DOHH2 (cell line): ENCODE results near the gene KCNIP4.

Experiments used
- H3F3A ChIP-seq: fragments of 200-600 bp; sonication (generic), shearing (Covaris generic); 2 replicates; pipeline ENCODE4 v1.6.0; 2016; ENCODE audit warnings: antibody characterized with exemption, mild to moderate bottlenecking; ENCODE audit not compliant: control insufficient read depth, insufficient read depth
- H3K27ac ChIP-seq: fragments of 200-600 bp; sonication (generic); 2 replicates; pipeline ENCODE4 v1.5.1; 2014; ENCODE audit warnings: low read depth, mild to moderate bottlenecking, low read length, moderate library complexity
- H3K27me3 ChIP-seq: fragments of 200-600 bp; sonication (generic); 2 replicates; pipeline ENCODE4 v1.6.1; 2014; ENCODE audit warnings: mild to moderate bottlenecking, low read length, mixed read lengths; ENCODE audit not compliant: control insufficient read depth
- H3K36me3 ChIP-seq: fragments of 200-600 bp; sonication (generic); 2 replicates; pipeline ENCODE4 v1.6.1; 2014; ENCODE audit warnings: mild to moderate bottlenecking, low read length, moderate library complexity, mixed read lengths; ENCODE audit not compliant: control insufficient read depth
- H3K4me1 ChIP-seq: fragments of 200-600 bp; sonication (generic); 2 replicates; pipeline ENCODE4 v1.6.1; 2014; ENCODE audit warnings: mild to moderate bottlenecking, low read length, mixed read lengths; ENCODE audit not compliant: control insufficient read depth
- H3K4me2 ChIP-seq: fragments of 200-600 bp; sonication (generic); 2 replicates; pipeline ENCODE4 v1.6.0; 2014; ENCODE audit warnings: mild to moderate bottlenecking, low read length, moderate library complexity
- H3K4me3 ChIP-seq: fragments of 200-600 bp; sonication (generic); 2 replicates; pipeline ENCODE4 v1.5.1; 2014; ENCODE audit warnings: mild to moderate bottlenecking, low read length, mixed read lengths
- H3K79me2 ChIP-seq: fragments of 200-600 bp; sonication (generic); 2 replicates; pipeline ENCODE4 v1.6.1; 2014; ENCODE audit warnings: mild to moderate bottlenecking, low read length, mixed read lengths; ENCODE audit not compliant: control insufficient read depth
- H3K9me2 ChIP-seq: fragments of 200-600 bp; sonication (generic); replicated peaks from 2 replicates; pipeline ENCODE4 v1.6.1; 2014; ENCODE audit warnings: mild to moderate bottlenecking, low read length, mixed read lengths; ENCODE audit not compliant: control insufficient read depth
- H3K9me3 ChIP-seq: fragments of 200-600 bp; sonication (generic); 2 replicates; pipeline ENCODE4 v1.6.1; 2014; ENCODE audit warnings: antibody characterized with exemption, low read length, mixed read lengths; ENCODE audit not compliant: control insufficient read depth, insufficient read depth
- H4K20me1 ChIP-seq: fragments of 200-600 bp; sonication (generic); 2 replicates; pipeline ENCODE4 v1.6.0; 2014; ENCODE audit warnings: low read depth, mild to moderate bottlenecking, antibody characterized with exemption, low read length, moderate library complexity; ENCODE audit not compliant: control insufficient read depth, insufficient read depth
- EZH2phosphoT487 ChIP-seq: fragments of 200-600 bp; sonication (generic); IDR thresholded peaks from 2 replicates; pipeline ENCODE4 v1.6.1; 2017; ENCODE audit warnings: borderline replicate concordance, mild to moderate bottlenecking, antibody characterized with exemption, low read length, moderate library complexity, mixed read lengths
- TF ChIP-seq, protein P1 (sequence below): fragments of 200-600 bp; sonication (generic); IDR thresholded peaks from one replicate; pipeline ENCODE4 v1.5.1; 2014; ENCODE audit warnings: antibody characterized with exemption, mild to moderate bottlenecking, low read depth, low read length; ENCODE audit not compliant: poor library complexity, severe bottlenecking

The KCNIP4 gene

DNA sequence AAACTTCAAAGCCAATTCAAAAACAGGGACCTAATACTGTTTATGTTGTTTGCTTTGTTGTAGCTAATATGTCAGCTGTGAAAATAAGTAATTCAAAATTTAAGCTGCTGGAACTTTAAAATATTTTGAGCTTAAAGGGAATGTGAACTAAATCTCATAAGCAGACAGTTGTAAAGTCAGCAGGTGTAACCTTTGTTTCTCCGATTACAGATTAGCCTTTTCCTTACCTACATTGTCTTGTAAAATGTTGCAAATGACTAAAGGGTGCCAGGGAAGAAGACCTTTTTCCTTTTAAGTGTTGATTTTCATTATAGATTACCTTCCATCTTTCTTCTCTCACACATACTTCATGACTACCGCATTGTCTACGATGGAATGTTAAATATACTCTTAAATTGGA is 405.1 kb downstream of the KCNIP4 start:
- no peak overlapping the region for H3K4me3 ChIP-seq
- H3K27me3 ChIP-seq: no peaks in the 10 kb centered on the region
- H3F3A ChIP-seq: no peaks in the 10 kb centered on the region
- H3K9me2 ChIP-seq: no peaks in the 10 kb centered on the region
- H3K79me2 ChIP-seq: no peaks in the 10 kb centered on the region
- no peaks in the 10 kb centered on the region for H3K36me3 ChIP-seq
- H4K20me1 ChIP-seq: no peaks in the 10 kb centered on the region
- H3K4me2 ChIP-seq: no peak overlapping the region
- no peak for TF ChIP-seq EZH2phosphoT487
- H3K9me3 ChIP-seq: no peaks in the 10 kb centered on the region
- H3K4me1 ChIP-seq: no peaks in the 10 kb centered on the region
- no peak overlapping the region for H3K27ac ChIP-seq

DNA sequence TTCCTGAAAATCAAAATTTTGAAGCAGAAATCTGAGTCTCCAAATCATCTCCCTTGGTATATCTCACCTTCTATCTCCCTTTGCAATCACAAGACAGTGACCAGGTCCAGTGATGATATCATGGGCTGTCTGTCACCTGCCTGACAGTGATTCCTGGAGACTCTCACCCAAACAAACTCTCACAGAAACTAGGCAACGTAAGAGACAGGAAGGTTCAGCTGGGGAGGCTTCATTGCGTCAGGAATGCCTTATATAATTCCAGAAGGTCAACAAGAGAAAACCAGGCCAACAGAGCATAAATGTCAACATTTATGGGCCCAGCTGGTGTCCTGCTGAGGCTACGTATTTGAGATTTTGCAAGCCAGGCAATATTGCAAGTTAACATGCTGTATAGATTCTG is 412.7 kb downstream of the KCNIP4 start:
- Histone ChIP-seq H3K27me3 (no peaks in the 10 kb centered on the region), H4K20me1 (no peaks in the 10 kb centered on the region), H3F3A (no peaks in the 10 kb centered on the region), H3K4me1 (no peaks in the 10 kb centered on the region), H3K4me2 (no peak overlapping the region), H3K9me3 (no peaks in the 10 kb centered on the region), H3K9me2 (no peaks in the 10 kb centered on the region), H3K36me3 (no peaks in the 10 kb centered on the region), H3K79me2 (no peaks in the 10 kb centered on the region), H3K27ac (no peak overlapping the region), H3K4me3 (no peak overlapping the region)
- TF ChIP-seq EZH2phosphoT487: no peak
- TF ChIP-seq, protein P1, sequence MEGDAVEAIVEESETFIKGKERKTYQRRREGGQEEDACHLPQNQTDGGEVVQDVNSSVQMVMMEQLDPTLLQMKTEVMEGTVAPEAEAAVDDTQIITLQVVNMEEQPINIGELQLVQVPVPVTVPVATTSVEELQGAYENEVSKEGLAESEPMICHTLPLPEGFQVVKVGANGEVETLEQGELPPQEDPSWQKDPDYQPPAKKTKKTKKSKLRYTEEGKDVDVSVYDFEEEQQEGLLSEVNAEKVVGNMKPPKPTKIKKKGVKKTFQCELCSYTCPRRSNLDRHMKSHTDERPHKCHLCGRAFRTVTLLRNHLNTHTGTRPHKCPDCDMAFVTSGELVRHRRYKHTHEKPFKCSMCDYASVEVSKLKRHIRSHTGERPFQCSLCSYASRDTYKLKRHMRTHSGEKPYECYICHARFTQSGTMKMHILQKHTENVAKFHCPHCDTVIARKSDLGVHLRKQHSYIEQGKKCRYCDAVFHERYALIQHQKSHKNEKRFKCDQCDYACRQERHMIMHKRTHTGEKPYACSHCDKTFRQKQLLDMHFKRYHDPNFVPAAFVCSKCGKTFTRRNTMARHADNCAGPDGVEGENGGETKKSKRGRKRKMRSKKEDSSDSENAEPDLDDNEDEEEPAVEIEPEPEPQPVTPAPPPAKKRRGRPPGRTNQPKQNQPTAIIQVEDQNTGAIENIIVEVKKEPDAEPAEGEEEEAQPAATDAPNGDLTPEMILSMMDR: no peak

DNA sequence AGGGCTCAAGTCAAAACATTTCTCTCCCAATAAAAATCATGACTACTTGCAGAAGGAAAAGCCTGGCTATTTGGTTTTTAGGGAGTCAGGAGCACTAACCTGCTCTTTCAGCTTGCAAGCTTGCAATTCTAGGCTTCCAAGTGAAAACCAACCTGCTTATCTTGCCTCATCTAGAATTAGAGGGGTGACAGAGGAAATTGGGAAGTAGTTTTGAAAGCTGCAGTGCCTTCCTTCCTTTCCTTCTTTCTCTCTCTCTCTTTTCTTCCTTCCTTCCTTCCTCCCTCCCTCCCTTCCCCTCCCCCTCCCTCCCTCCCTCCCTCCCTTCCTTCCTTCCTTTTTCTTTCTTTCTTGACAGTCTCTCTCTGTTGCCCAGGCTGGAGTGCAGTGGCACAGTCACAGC is 417.5 kb downstream of the KCNIP4 start:
- TF ChIP-seq EZH2phosphoT487: no peak
- TF ChIP-seq, protein P1: no peak
- Histone ChIP-seq H3K27me3 (no peaks in the 10 kb centered on the region), H3K4me1 (no peaks in the 10 kb centered on the region), H3K79me2 (no peaks in the 10 kb centered on the region), H3K4me2 (no peak overlapping the region), H3K27ac (no peak overlapping the region), H3F3A (no peaks in the 10 kb centered on the region), H3K4me3 (no peak overlapping the region), H4K20me1 (no peaks in the 10 kb centered on the region), H3K9me3 (no peaks in the 10 kb centered on the region), H3K9me2 (no peaks in the 10 kb centered on the region), H3K36me3 (no peaks in the 10 kb centered on the region)

DNA sequence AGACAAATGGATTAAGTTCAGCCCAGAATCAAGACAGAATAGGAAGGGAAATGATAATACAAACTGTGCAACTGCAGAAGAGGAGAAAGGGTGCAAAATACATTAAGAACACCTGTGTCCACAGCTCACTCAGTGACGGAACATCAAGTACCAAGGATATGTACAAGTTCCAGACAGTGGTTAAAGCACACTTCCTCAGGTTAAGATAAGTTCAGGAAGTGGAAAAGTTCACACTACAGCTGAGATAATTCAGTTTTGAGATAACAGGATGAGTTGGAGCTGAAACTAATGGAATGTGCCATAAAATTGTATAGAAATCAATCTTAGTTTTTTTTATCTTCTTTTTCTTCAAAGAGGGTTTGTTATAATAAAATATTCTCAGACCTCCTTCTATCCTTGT is 419.4 kb downstream of the KCNIP4 start:
- no peaks in the 10 kb centered on the region for H3K27me3 ChIP-seq
- no peaks in the 10 kb centered on the region for H3K4me1 ChIP-seq
- H3K9me2 ChIP-seq: no peaks in the 10 kb centered on the region
- H3K79me2 ChIP-seq: no peaks in the 10 kb centered on the region
- no peak overlapping the region for H3K4me3 ChIP-seq
- no peaks in the 10 kb centered on the region for H3F3A ChIP-seq
- no peak overlapping the region for H3K27ac ChIP-seq
- no peaks in the 10 kb centered on the region for H3K36me3 ChIP-seq
- no peaks in the 10 kb centered on the region for H4K20me1 ChIP-seq
- no peaks in the 10 kb centered on the region for H3K9me3 ChIP-seq
- H3K4me2 ChIP-seq: no peak overlapping the region
- TF ChIP-seq, protein P1: no peak
- no peak for TF ChIP-seq EZH2phosphoT487
